Activated naive CD4-positive, alpha-beta T cell treated with anti-CD3 and anti-CD28 coated beads, Interleukin-2, amount 50 U/mL, for 72 hours (primary cell): Measurements from ENCODE around the gene PRR19. TPM values are rescaled to one million over a fixed set of nuclear protein-coding genes. Genes with fewer than 3 reads are reported as not detected.

ENCODE experiments used
- total RNA-seq, 2 donors: library from RNA; stranded (reverse); gene quantifications; one replicate each; pipeline ENCODE4 v1.2.3, GENCODE V29; 2022

PRR19 gene
- total RNA-seq, 2 donors from 2014 or later, result 0.93 to 1.6 TPM

Other genes with a start within 250 kb of the PRR19 start
- 1 to 10 TPM; 3.5 to 4.0 TPM for gene GRIK5, start 231.9 kb upstream of the PRR19 start, total RNA-seq
- 10 to 100 TPM; 12.5 to 13.9 TPM for gene ZNF574, start 226.0 kb upstream of the PRR19 start, total RNA-seq
- 10 to 100 TPM; 34.2 to 39.6 TPM for gene POU2F2, start 169.7 kb upstream of the PRR19 start, total RNA-seq
- gene DEDD2, start 84.5 kb upstream of the PRR19 start, total RNA-seq, result 10 to 100 TPM; 28.7 to 39.3 TPM
- 10 to 100 TPM; 13.2 to 14.5 TPM for gene ZNF526, start 81.8 kb upstream of the PRR19 start, total RNA-seq
- 10 to 100 TPM; 38.1 to 39.5 TPM for gene GSK3A, start 59.5 kb upstream of the PRR19 start, total RNA-seq
- 10 to 100 TPM; 48.8 to 67.8 TPM for gene ERF, start 47.0 kb upstream of the PRR19 start, total RNA-seq
- gene CIC, start 32.9 kb upstream of the PRR19 start, total RNA-seq, result 10 to 100 TPM; 87.7 to 90.6 TPM
- 10 to 100 TPM; 50.9 to 54.2 TPM for gene PAFAH1B3, start 492 bp downstream of the PRR19 start, total RNA-seq
- gene TMEM145, start 11.2 kb downstream of the PRR19 start, total RNA-seq, result 1 to 10 TPM in 1 of 2 donors, under 1 TPM in 1; 0.16 to 1.8 TPM
- gene MEGF8, start 23.5 kb downstream of the PRR19 start, total RNA-seq, result 1 to 10 TPM; 2.1 to 8.6 TPM
- not detected for gene CNFN, start 88.2 kb downstream of the PRR19 start, total RNA-seq
- 10 to 100 TPM; 13.6 to 27.0 TPM for gene LIPE, start 125.3 kb downstream of the PRR19 start, total RNA-seq
- gene CXCL17, start 140.8 kb downstream of the PRR19 start, total RNA-seq, result not detected
- 1 to 10 TPM; 5.3 to 6.4 TPM for gene CEACAM1, start 226.3 kb downstream of the PRR19 start, total RNA-seq